T-cell (primary cell): ENCODE results near the gene PURB. TPM values are rescaled to one million over a fixed set of nuclear protein-coding genes. Genes with fewer than 3 reads are reported as not detected.
"Not testable (repeated sequence)": the region's sequence is repeated elsewhere in the genome, so short reads cannot be mapped to it uniquely, and the experiment has no call there.

ENCODE experiments used
- ATAC-seq, 4 experiments: fragments of 200-7000 bp in 3 of 4; fragments of 150-1000 bp in 1 of 4; cut with Tn5 transposase; replicated peaks in 1 of 4; 1 replicate in 3 of 4; 2 replicates in 1 of 4; pipeline ENCODE4 v1.10.0; 2021; ENCODE audit warnings: moderate library complexity in 3 of 4, mild to moderate bottlenecking in 2 of 4, moderate number of reproducible peaks in 1 of 4
- CTCF ChIA-PET, 2 donors: fragments of 300-600 bp; sonication (Branson Sonifier 250); formaldehyde crosslinking; loops; one replicate each; lab custom pipeline; 2022; ENCODE audit warnings: antibody characterized with exemption in 2 of 2; lab: Charles Lee
- POLR2A ChIA-PET, 2 donors: fragments of 300-600 bp; sonication (Branson Sonifier 250); formaldehyde crosslinking; loops; one replicate each; lab custom pipeline; 2022; ENCODE audit warnings: antibody characterized with exemption in 2 of 2; lab: Charles Lee
- DNase-seq, 35 experiments: peaks; one replicate each; pipeline versions ENCODE4 v3.0.0 to v3.0.0-alpha.2; 2013 to 2023
- H3K27ac ChIP-seq: one replicate; pipeline ENCODE4 v1.5.1; 2013; ENCODE audit warnings: low read length
- H3K27me3 ChIP-seq, 2 experiments: replicated peaks in 1 of 2; 1 replicate in 1 of 2; 2 replicates in 1 of 2; pipeline versions ENCODE4 v1.6.1 to v1.7.0; 2013; ENCODE audit warnings: low read length in 1 of 2, mixed read lengths in 1 of 2; ENCODE audit not compliant: control insufficient read depth in 2 of 2, insufficient read depth in 2 of 2; ENCODE audit errors: extremely low read depth in 1 of 2
- H3K36me3 ChIP-seq, 2 donors: 1 replicate in 1 of 2; 2 replicates in 1 of 2; pipeline versions ENCODE4 v1.6.1 to v1.7.0; 2013; ENCODE audit warnings: low read length in 1 of 2; ENCODE audit not compliant: control insufficient read depth in 2 of 2, insufficient read depth in 1 of 2; ENCODE audit errors: extremely low read depth in 1 of 2
- H3K4me1 ChIP-seq, 2 experiments: 1 replicate in 1 of 2; 2 replicates in 1 of 2; pipeline versions ENCODE4 v1.6.1 to v1.7.0; 2013; ENCODE audit warnings: low read length in 2 of 2, mixed read lengths in 1 of 2; ENCODE audit not compliant: insufficient read depth in 2 of 2, control insufficient read depth in 1 of 2; ENCODE audit errors: extremely low read depth in 1 of 2
- H3K4me3 ChIP-seq, 2 donors: 1 replicate in 1 of 2; 2 replicates in 1 of 2; pipeline versions ENCODE4 v1.5.1 to v1.7.0; 2013; ENCODE audit warnings: mild to moderate bottlenecking in 2 of 2, low read length in 1 of 2, moderate library complexity in 1 of 2; ENCODE audit not compliant: control insufficient read depth in 1 of 2; ENCODE audit errors: extremely low read depth in 1 of 2
- H3K9me3 ChIP-seq: 2 replicates; pipeline ENCODE4 v1.7.0; 2013
- H3K27ac Mint-ChIP-seq, 2 donors: one replicate each; pipeline ENCODE4 v1.8.0; 2020 to 2021; ENCODE audit warnings: mild to moderate bottlenecking in 2 of 2, mixed read lengths in 2 of 2
- H3K27me3 Mint-ChIP-seq, 2 donors: one replicate each; pipeline ENCODE4 v1.8.0; 2021 to 2022; ENCODE audit warnings: mixed read lengths in 2 of 2
- H3K36me3 Mint-ChIP-seq: one replicate; pipeline ENCODE4 v1.8.0; 2021; ENCODE audit warnings: mixed read lengths
- H3K4me1 Mint-ChIP-seq, 3 donors: one replicate each; pipeline ENCODE4 v1.8.0; 2020 to 2022; ENCODE audit warnings: mixed read lengths in 3 of 3, mild to moderate bottlenecking in 1 of 3
- H3K4me3 Mint-ChIP-seq, 3 donors: one replicate each; pipeline ENCODE4 v1.8.0; 2020 to 2022; ENCODE audit warnings: mild to moderate bottlenecking in 3 of 3, mixed read lengths in 3 of 3, moderate library complexity in 3 of 3
- H3K9me3 Mint-ChIP-seq, 3 donors: one replicate each; pipeline ENCODE4 v1.8.0; 2020 to 2022; ENCODE audit warnings: mixed read lengths in 3 of 3
- WGBS: methylation state at CpG from one replicate; pipeline ENCODE4 v1.1.5; 2013; ENCODE audit warnings: missing lambda C conversion rate; ENCODE audit not compliant: insufficient coverage; 5-methylcytosine and 5-hydroxymethylcytosine counted together
- total RNA-seq, 35 experiments: library from RNA in 6 of 35; stranded (reverse) in 6 of 35; fragments of 120-200 nt in 1 of 35; gene quantifications; one replicate each; pipeline versions ENCODE4 v1.2.1 to v1.2.4 and lab custom pipeline; 2013 to 2026

The PURB gene
- total RNA-seq (10 to 100 TPM; 19.5 to 29.8 (median 20.1) TPM), total RNA-seq (lab: John Stamatoyannopoulos, UW) (74.8 to 169 (median 119) reads per million in 29 experiments)
- total RNA-seq (2013), result 27.9 TPM

- H3K4me1 ChIP-seq, result peaks cover 31 to 40% of the 10 kb centered on the region in 2 experiments
Observed at GRCh38 chr7:44885394-44886317, at the start of gene PURB. Gene PURB, minus strand, starts transcription at chr7:44885530. Its CDS starts 182 bp downstream, at chr7:44885348.

DNA sequence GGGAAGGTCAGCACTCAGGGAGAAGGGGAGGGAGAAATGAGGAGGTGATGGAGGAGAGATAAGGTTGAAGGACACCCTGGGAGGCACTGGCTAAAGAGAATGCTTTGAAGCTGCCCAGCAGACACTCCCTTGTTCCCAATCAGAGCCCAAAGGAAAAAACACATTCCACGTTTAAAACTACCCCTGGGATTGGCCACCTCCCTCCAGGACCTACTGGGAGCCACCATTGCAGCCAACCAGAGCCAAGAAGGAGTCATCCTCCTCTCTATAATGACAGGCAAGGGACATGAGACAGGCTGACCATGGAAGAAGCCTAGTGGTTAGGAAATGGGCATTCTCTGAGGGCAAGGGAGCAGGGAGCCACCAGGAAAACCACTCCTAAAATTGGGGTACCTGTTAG is 49.7 kb upstream of the PURB start:
- no peaks in the 10 kb centered on the region for H3K9me3 Mint-ChIP-seq
- H3K27me3 Mint-ChIP-seq, result peaks cover 0 to 1% of the 10 kb centered on the region in 2 donors
- no CpG with 5 or more reads among the region's 1 CpG for WGBS
- ChIA-PET CTCF (no interaction called here), POLR2A (no interaction called here)
- Histone ChIP-seq H3K36me3 (no peaks in the 10 kb centered on the region), H3K4me3 (no peak overlapping the region), H3K27me3 (peaks cover 0 to 5% of the 10 kb centered on the region in 2 experiments), H3K9me3 (no peaks in the 10 kb centered on the region), H3K4me1 (no peaks in the 10 kb centered on the region), H3K27ac (no peak overlapping the region)
- no peaks in the 10 kb centered on the region for H3K4me1 Mint-ChIP-seq
- DNase-seq (no peak), ATAC-seq (no peak)
- H3K4me3 Mint-ChIP-seq, result no peak overlapping the region
- H3K36me3 Mint-ChIP-seq, result no peaks in the 10 kb centered on the region
- H3K27ac Mint-ChIP-seq, result no peak overlapping the region

More at GRCh38 chr7:44885394-44886317, at the start of gene PURB:
- Histone ChIP-seq H3K36me3 (peaks cover 0 to 4% of the 10 kb centered on the region in 2 donors), H3K9me3 (peaks cover 7% of the 10 kb centered on the region), H3K27me3 (no peaks in the 10 kb centered on the region), H3K4me3 (peak within 1 kb of the TSS; percentile 61 to 77), H3K27ac (peak within 1 kb of the TSS; percentile 100)
- peaks cover 0 to 1% of the 10 kb centered on the region in 2 donors for H3K27me3 Mint-ChIP-seq
- CTCF ChIA-PET, result interaction anchor here in 1 of 2 donors (0.6 to 2.3 kb wide), 4 partner anchors 21 to 38 kb away, joined by 3 to 15 read pairs (median 4); partner anchors contain the start of gene H2AZ2
- H3K9me3 Mint-ChIP-seq, result peaks cover 0 to 5% (median 0%) of the 10 kb centered on the region in 3 donors
- H3K4me1 Mint-ChIP-seq, result peaks cover 32 to 51% (median 40%) of the 10 kb centered on the region in 3 donors
- DNase-seq (peak; percentile 89 to 99 (median 95)), ATAC-seq (peak; percentile 86 to 89 (median 88))
- peak within 1 kb of the TSS; percentile 94 to 100 for H3K27ac Mint-ChIP-seq
- 1% methylated on average over 71 of the region's 72 CpGs for WGBS
- POLR2A ChIA-PET, result interaction anchor here in 1 of 2 donors (0.6 to 2.0 kb wide), 8 partner anchors 29 to 290 kb away, joined by 3 to 15 read pairs (median 4); partner anchors contain the start of genes H2AZ2 and OGDH
- H3K36me3 Mint-ChIP-seq, result peaks cover 13% of the 10 kb centered on the region
- H3K4me3 Mint-ChIP-seq, result peak within 1 kb of the TSS; percentile 93 to 96 (median 95)

GRCh38 chr7:44934510-44934909 is 49.2 kb upstream of the PURB start:
- H3K4me3 ChIP-seq, H3K9me3 Mint-ChIP-seq, H3K36me3 ChIP-seq, H3K4me3 Mint-ChIP-seq, H3K27ac ChIP-seq, DNase-seq, H3K36me3 Mint-ChIP-seq, H3K27me3 Mint-ChIP-seq, H3K27me3 ChIP-seq, H3K9me3 ChIP-seq, POLR2A ChIA-PET, H3K4me1 Mint-ChIP-seq, H3K27ac Mint-ChIP-seq, H3K4me1 ChIP-seq, ATAC-seq: not testable (repeated sequence)
- WGBS, result 83% methylated on average over 2 of the region's 5 CpGs
- CTCF ChIA-PET, result interaction anchor here in 1 of 2 donors (0.6 kb wide), 1 partner anchor 467 kb away, joined by 6 read pairs; no protein-coding TSS in a partner anchor

- no peak for ATAC-seq
- no peak overlapping the region for H3K27ac Mint-ChIP-seq
- no peaks in the 10 kb centered on the region for H3K36me3 Mint-ChIP-seq
- Histone ChIP-seq H3K27ac (no peak overlapping the region), H3K4me1 (no peaks in the 10 kb centered on the region), H3K27me3 (peaks cover 0 to 8% of the 10 kb centered on the region in 2 experiments), H3K4me3 (no peak overlapping the region), H3K36me3 (no peaks in the 10 kb centered on the region), H3K9me3 (no peaks in the 10 kb centered on the region)
- WGBS, result no CpG with 5 or more reads among the region's 6 CpGs
- no peaks in the 10 kb centered on the region for H3K4me1 Mint-ChIP-seq
- ChIA-PET CTCF (no interaction called here), POLR2A (no interaction called here)
- no peak overlapping the region for H3K4me3 Mint-ChIP-seq
- H3K9me3 Mint-ChIP-seq, result no peaks in the 10 kb centered on the region
- no peak for DNase-seq
- H3K27me3 Mint-ChIP-seq, result peaks cover 6 to 9% of the 10 kb centered on the region in 2 donors
Observed at GRCh38 chr7:44930921-44931320, 45.6 kb upstream of the PURB start.

- no peaks in the 10 kb centered on the region for H3K36me3 Mint-ChIP-seq
- ChIA-PET CTCF (interaction anchor here (0.6 to 1.7 kb wide), 7 partner anchors 24 to 340 kb away, joined by 3 to 9 read pairs (median 4); partner anchors contain the start of gene TMED4 (in 1 of the 2)), POLR2A (no interaction called here)
- peaks cover 5 to 8% (median 6%) of the 10 kb centered on the region in 3 donors for H3K4me1 Mint-ChIP-seq
- no peak overlapping the region for H3K4me3 Mint-ChIP-seq
- no peak overlapping the region for H3K27ac Mint-ChIP-seq
- H3K36me3 ChIP-seq, result no peaks in the 10 kb centered on the region
- no peaks in the 10 kb centered on the region for H3K9me3 Mint-ChIP-seq
- no CpG with 5 or more reads among the region's 8 CpGs for WGBS
- peaks cover 0 to 10% of the 10 kb centered on the region in 2 experiments for H3K4me1 ChIP-seq
- no peak overlapping the region for H3K27ac ChIP-seq
- H3K27me3 ChIP-seq, result peaks cover 0 to 7% of the 10 kb centered on the region in 2 experiments
- peak in 2 of 4 experiments; percentile 13 to 40 for ATAC-seq
- H3K9me3 ChIP-seq, result no peaks in the 10 kb centered on the region
- H3K27me3 Mint-ChIP-seq, result no peaks in the 10 kb centered on the region
- no peak for DNase-seq
- no peak overlapping the region for H3K4me3 ChIP-seq
Observed at GRCh38 chr7:44922351-44922694, 37.0 kb upstream of the PURB start.

- Mint-ChIP-seq H3K4me3 (no peak overlapping the region), H3K27me3 (no peaks in the 10 kb centered on the region), H3K36me3 (no peaks in the 10 kb centered on the region), H3K27ac (no peak overlapping the region), H3K4me1 (peaks cover 5 to 8% (median 6%) of the 10 kb centered on the region in 3 donors), H3K9me3 (no peaks in the 10 kb centered on the region)
- Histone ChIP-seq H3K36me3 (no peaks in the 10 kb centered on the region), H3K27ac (no peak overlapping the region), H3K4me3 (no peak overlapping the region), H3K27me3 (peaks cover 0 to 4% of the 10 kb centered on the region in 2 experiments), H3K4me1 (peaks cover 0 to 10% of the 10 kb centered on the region in 2 experiments), H3K9me3 (no peaks in the 10 kb centered on the region)
- ChIA-PET CTCF (interaction anchor here (0.6 to 3.1 kb wide), 10 partner anchors 24 to 340 kb away, joined by 3 to 27 read pairs (median 5); partner anchors contain the start of gene TMED4 (in 1 of the 2)), POLR2A (no interaction called here)
- WGBS, result 46% methylated on average over 8 of the region's 14 CpGs
- peak; percentile 96 to 98 (median 97) for ATAC-seq
- peak; percentile 68 to 98 (median 92) for DNase-seq
Observed at GRCh38 chr7:44921607-44922350, 36.4 kb upstream of the PURB start.
